HEK293 (cell line): ENCODE data around the gene DOCK3.

Source experiments
- KLF16 ChIP-seq: fragments of 450-650 bp; formaldehyde crosslinking; IDR thresholded peaks from 2 replicates; pipeline ENCODE4 v1.5.1; 2017; ENCODE audit warnings: missing biosample characterization, missing genetic modification characterization
- PRDM2 ChIP-seq: fragments of 450-650 bp; formaldehyde crosslinking; IDR thresholded peaks from 2 replicates; pipeline ENCODE4 v1.5.1; 2016; ENCODE audit warnings: missing biosample characterization, missing genetic modification characterization, borderline replicate concordance
- ZBTB7A ChIP-seq: fragments of 450-650 bp; formaldehyde crosslinking; IDR thresholded peaks from 2 replicates; pipeline ENCODE4 v1.5.1; 2016; ENCODE audit warnings: low read depth, missing biosample characterization, missing genetic modification characterization
- ZFHX2 ChIP-seq: fragments of 450-650 bp; formaldehyde crosslinking; conservative IDR thresholded peaks from 2 replicates; pipeline ENCODE4 v1.5.1; 2016; ENCODE audit warnings: missing biosample characterization, missing genetic modification characterization
- ZNF133 ChIP-seq: fragments of 450-650 bp; formaldehyde crosslinking; IDR thresholded peaks from 2 replicates; pipeline ENCODE4 v1.5.1; 2016; ENCODE audit warnings: missing biosample characterization, missing genetic modification characterization
- ZNF366 ChIP-seq: fragments of 450-650 bp; formaldehyde crosslinking; conservative IDR thresholded peaks from 2 replicates; pipeline ENCODE4 v1.5.1; 2016; ENCODE audit warnings: missing biosample characterization, missing genetic modification characterization
- ZNF510 ChIP-seq: fragments of 450-650 bp; formaldehyde crosslinking; IDR thresholded peaks from 2 replicates; pipeline ENCODE4 v1.5.1; 2018; ENCODE audit warnings: mild to moderate bottlenecking, missing genetic modification characterization, missing biosample characterization; ENCODE audit not compliant: insufficient replicate concordance
- ZNF555 ChIP-seq: fragments of 450-650 bp; formaldehyde crosslinking; conservative IDR thresholded peaks from 2 replicates; pipeline ENCODE4 v1.5.1; 2017; ENCODE audit warnings: missing biosample characterization, mild to moderate bottlenecking, missing genetic modification characterization, inconsistent platforms
- TF ChIP-seq, protein P1 (sequence below): fragments of 450-650 bp; formaldehyde crosslinking; IDR thresholded peaks from 2 replicates; pipeline ENCODE4 v1.5.1; 2016; ENCODE audit warnings: missing biosample characterization, missing genetic modification characterization
- TF ChIP-seq, protein P2 (sequence below): fragments of 450-650 bp; formaldehyde crosslinking; IDR thresholded peaks from 2 replicates; pipeline ENCODE4 v1.5.1; 2016; ENCODE audit warnings: missing biosample characterization, missing genetic modification characterization
- TF ChIP-seq, protein P3 (sequence below): fragments of 450-650 bp; formaldehyde crosslinking; IDR thresholded peaks from 2 replicates; pipeline ENCODE4 v1.5.1; 2016; ENCODE audit warnings: missing biosample characterization, missing genetic modification characterization, low read depth

GRCh38 chr3:51106242-51106876 is 431.6 kb downstream of the DOCK3 start:
- TF ChIP-seq ZNF555 (tag by site-specific recombination) (no peak), KLF16 (no peak), ZNF133 (tag by site-specific recombination) (no peak), ZFHX2 (no peak), ZBTB7A (tag by site-specific recombination) (no peak), PRDM2 (tag by site-specific recombination) (no peak), ZNF510 (tag by site-specific recombination) (no peak), ZNF366 (tag by site-specific recombination) (no peak)
- TF ChIP-seq, protein P1, sequence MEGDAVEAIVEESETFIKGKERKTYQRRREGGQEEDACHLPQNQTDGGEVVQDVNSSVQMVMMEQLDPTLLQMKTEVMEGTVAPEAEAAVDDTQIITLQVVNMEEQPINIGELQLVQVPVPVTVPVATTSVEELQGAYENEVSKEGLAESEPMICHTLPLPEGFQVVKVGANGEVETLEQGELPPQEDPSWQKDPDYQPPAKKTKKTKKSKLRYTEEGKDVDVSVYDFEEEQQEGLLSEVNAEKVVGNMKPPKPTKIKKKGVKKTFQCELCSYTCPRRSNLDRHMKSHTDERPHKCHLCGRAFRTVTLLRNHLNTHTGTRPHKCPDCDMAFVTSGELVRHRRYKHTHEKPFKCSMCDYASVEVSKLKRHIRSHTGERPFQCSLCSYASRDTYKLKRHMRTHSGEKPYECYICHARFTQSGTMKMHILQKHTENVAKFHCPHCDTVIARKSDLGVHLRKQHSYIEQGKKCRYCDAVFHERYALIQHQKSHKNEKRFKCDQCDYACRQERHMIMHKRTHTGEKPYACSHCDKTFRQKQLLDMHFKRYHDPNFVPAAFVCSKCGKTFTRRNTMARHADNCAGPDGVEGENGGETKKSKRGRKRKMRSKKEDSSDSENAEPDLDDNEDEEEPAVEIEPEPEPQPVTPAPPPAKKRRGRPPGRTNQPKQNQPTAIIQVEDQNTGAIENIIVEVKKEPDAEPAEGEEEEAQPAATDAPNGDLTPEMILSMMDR (tag by site-specific recombination): no peak
- TF ChIP-seq, protein P2, sequence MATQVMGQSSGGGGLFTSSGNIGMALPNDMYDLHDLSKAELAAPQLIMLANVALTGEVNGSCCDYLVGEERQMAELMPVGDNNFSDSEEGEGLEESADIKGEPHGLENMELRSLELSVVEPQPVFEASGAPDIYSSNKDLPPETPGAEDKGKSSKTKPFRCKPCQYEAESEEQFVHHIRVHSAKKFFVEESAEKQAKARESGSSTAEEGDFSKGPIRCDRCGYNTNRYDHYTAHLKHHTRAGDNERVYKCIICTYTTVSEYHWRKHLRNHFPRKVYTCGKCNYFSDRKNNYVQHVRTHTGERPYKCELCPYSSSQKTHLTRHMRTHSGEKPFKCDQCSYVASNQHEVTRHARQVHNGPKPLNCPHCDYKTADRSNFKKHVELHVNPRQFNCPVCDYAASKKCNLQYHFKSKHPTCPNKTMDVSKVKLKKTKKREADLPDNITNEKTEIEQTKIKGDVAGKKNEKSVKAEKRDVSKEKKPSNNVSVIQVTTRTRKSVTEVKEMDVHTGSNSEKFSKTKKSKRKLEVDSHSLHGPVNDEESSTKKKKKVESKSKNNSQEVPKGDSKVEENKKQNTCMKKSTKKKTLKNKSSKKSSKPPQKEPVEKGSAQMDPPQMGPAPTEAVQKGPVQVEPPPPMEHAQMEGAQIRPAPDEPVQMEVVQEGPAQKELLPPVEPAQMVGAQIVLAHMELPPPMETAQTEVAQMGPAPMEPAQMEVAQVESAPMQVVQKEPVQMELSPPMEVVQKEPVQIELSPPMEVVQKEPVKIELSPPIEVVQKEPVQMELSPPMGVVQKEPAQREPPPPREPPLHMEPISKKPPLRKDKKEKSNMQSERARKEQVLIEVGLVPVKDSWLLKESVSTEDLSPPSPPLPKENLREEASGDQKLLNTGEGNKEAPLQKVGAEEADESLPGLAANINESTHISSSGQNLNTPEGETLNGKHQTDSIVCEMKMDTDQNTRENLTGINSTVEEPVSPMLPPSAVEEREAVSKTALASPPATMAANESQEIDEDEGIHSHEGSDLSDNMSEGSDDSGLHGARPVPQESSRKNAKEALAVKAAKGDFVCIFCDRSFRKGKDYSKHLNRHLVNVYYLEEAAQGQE (tag by site-specific recombination): no peak
- TF ChIP-seq, protein P3, sequence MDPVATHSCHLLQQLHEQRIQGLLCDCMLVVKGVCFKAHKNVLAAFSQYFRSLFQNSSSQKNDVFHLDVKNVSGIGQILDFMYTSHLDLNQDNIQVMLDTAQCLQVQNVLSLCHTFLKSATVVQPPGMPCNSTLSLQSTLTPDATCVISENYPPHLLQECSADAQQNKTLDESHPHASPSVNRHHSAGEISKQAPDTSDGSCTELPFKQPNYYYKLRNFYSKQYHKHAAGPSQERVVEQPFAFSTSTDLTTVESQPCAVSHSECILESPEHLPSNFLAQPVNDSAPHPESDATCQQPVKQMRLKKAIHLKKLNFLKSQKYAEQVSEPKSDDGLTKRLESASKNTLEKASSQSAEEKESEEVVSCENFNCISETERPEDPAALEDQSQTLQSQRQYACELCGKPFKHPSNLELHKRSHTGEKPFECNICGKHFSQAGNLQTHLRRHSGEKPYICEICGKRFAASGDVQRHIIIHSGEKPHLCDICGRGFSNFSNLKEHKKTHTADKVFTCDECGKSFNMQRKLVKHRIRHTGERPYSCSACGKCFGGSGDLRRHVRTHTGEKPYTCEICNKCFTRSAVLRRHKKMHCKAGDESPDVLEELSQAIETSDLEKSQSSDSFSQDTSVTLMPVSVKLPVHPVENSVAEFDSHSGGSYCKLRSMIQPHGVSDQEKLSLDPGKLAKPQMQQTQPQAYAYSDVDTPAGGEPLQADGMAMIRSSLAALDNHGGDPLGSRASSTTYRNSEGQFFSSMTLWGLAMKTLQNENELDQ (tag by site-specific recombination): no peak
